HCT116 (cell line): ENCODE measurements around the gene CHST10. TPM values are rescaled to one million over a fixed set of nuclear protein-coding genes. Genes with fewer than 3 reads are reported as not detected.

ENCODE experiments used
- ATAC-seq: fragments of 200-7000 bp; cut with Tn5 transposase; 2 replicates; pipeline ENCODE4 v1.9.1; 2020; ENCODE audit warnings: mild to moderate bottlenecking, moderate library complexity
- BruUV-seq: library from RNA; stranded (reverse); fragments of 400-500 nt; replicated peaks from 2 replicates; lab custom pipeline; 2021; lab: Mats Ljungman, UMichigan
- CTCF ChIA-PET: fragments of 300-600 bp; sonication (Branson Sonifier 250); formaldehyde crosslinking; loops from one replicate; lab custom pipeline; 2021; ENCODE audit warnings: antibody characterized with exemption; lab: Charles Lee
- POLR2A ChIA-PET: fragments of 300-600, 350-600 bp; sonication (Branson Sonifier 250); formaldehyde crosslinking; loops from one replicate; lab custom pipeline; 2021; ENCODE audit warnings: antibody characterized with exemption; lab: Charles Lee
- RAD21 ChIA-PET, 2 experiments: fragments of 300-600 bp; sonication (Branson Sonifier 250); formaldehyde crosslinking; loops; one replicate each; lab custom pipeline; 2023; ENCODE audit warnings: low total read pairs in 2 of 2; ENCODE audit not compliant: uncharacterized antibody in 2 of 2, unreplicated experiment in 2 of 2, low non-redundant PET in 1 of 2; lab: Charles Lee
- DNase-seq: peaks from one replicate; pipeline ENCODE4 v3.0.0-alpha.2; 2010; ENCODE audit warnings: low read depth, low spot score
- H2AFZ ChIP-seq: fragments of 200-600 bp; shearing (Covaris generic), sonication (generic); 2 replicates; pipeline ENCODE4 v1.6.1; 2017; ENCODE audit warnings: low read depth, mixed run types, mixed read lengths, antibody characterized with exemption, low read length; ENCODE audit not compliant: poor library complexity, severe bottlenecking
- H3K27ac ChIP-seq: 2 replicates; pipeline ENCODE4 v1.5.1; 2012; ENCODE audit warnings: low read depth, low read length
- H3K27me3 ChIP-seq: fragments of 200-600 bp; sonication (generic); 2 replicates; pipeline ENCODE4 v1.6.1; 2016; ENCODE audit warnings: mixed run types, low read length, mixed read lengths; ENCODE audit not compliant: insufficient read depth
- H3K36me3 ChIP-seq, 2 experiments: fragments of 200-500 bp in 1 of 2; fragments of 200-600 bp in 1 of 2; sonication (Bioruptor generic) in 1 of 2; sonication (generic) in 1 of 2; 2 replicates each; pipeline versions ENCODE4 v1.5.1 to v1.6.1; 2014 to 2016; ENCODE audit warnings: low read length in 2 of 2, inconsistent platforms in 1 of 2, mixed read lengths in 1 of 2, mixed run types in 1 of 2; ENCODE audit not compliant: insufficient read depth in 2 of 2, control insufficient read depth in 1 of 2
- H3K4me1 ChIP-seq, 2 experiments: fragments of 200-600 bp in 1 of 2; sonication (generic) in 1 of 2; 2 replicates each; pipeline versions ENCODE4 v1.5.1 to v1.6.1; 2012 to 2017; ENCODE audit warnings: low read length in 2 of 2, inconsistent platforms in 1 of 2, mild to moderate bottlenecking in 1 of 2, mixed read lengths in 1 of 2, mixed run types in 1 of 2, moderate library complexity in 1 of 2; ENCODE audit not compliant: insufficient read depth in 2 of 2, control insufficient read depth in 1 of 2
- H3K4me2 ChIP-seq: fragments of 200-600 bp; sonication (generic); 2 replicates; pipeline ENCODE4 v1.6.1; 2017; ENCODE audit warnings: mixed run types, low read length, mixed read lengths
- H3K4me3 ChIP-seq, 2 experiments: fragments of 200-600 bp in 1 of 2; sonication (generic) in 1 of 2; replicated peaks in 1 of 2; 2 replicates each; pipeline ENCODE4 v1.5.1; 2011 to 2016; ENCODE audit warnings: low read length in 2 of 2, control low read depth in 1 of 2, low read depth in 1 of 2, mild to moderate bottlenecking in 1 of 2, mixed read lengths in 1 of 2, mixed run types in 1 of 2
- H3K79me2 ChIP-seq: fragments of 200-600 bp; sonication (generic); 2 replicates; pipeline ENCODE4 v1.6.1; 2017; ENCODE audit warnings: mild to moderate bottlenecking, mixed run types, low read length, moderate library complexity, mixed read lengths; ENCODE audit not compliant: insufficient read depth
- H3K9ac ChIP-seq: fragments of 200-600 bp; sonication (generic); 2 replicates; pipeline ENCODE4 v1.6.1; 2016; ENCODE audit warnings: low read length, mixed read lengths
- H3K9me2 ChIP-seq: fragments of 200-600 bp; sonication (generic), shearing (Covaris generic); 2 replicates; pipeline ENCODE4 v1.6.1; 2017; ENCODE audit warnings: mixed run types, mild to moderate bottlenecking, moderate library complexity; ENCODE audit not compliant: insufficient read depth
- H3K9me3 ChIP-seq, 2 experiments: fragments of 200-500 bp in 1 of 2; fragments of 200-600 bp in 1 of 2; sonication (Bioruptor generic) in 1 of 2; sonication (generic) in 1 of 2; 2 replicates each; pipeline ENCODE4 v1.6.1; 2014 to 2017; ENCODE audit warnings: low read length in 2 of 2, mixed read lengths in 2 of 2, inconsistent platforms in 1 of 2, low read depth in 1 of 2, mild to moderate bottlenecking in 1 of 2, mixed run types in 1 of 2, moderate library complexity in 1 of 2; ENCODE audit not compliant: control insufficient read depth in 1 of 2, insufficient read depth in 1 of 2
- H4K20me1 ChIP-seq: fragments of 200-600 bp; sonication (generic), shearing (Covaris generic); 2 replicates; pipeline ENCODE4 v1.6.1; 2017; ENCODE audit warnings: mixed run types, mild to moderate bottlenecking, moderate library complexity; ENCODE audit not compliant: insufficient read depth
- CEBPB ChIP-seq: IDR thresholded peaks from 2 replicates; pipeline ENCODE4 v1.6.1; 2012; ENCODE audit warnings: low read depth
- EZH2phosphoT487 ChIP-seq: fragments of 200-600 bp; IDR thresholded peaks from 2 replicates; pipeline ENCODE4 v1.6.1; 2018; ENCODE audit warnings: antibody characterized with exemption, borderline replicate concordance
- FOSL1 ChIP-seq: IDR thresholded peaks from 2 replicates; pipeline ENCODE4 v1.6.1; 2012; ENCODE audit warnings: low read depth
- JUND ChIP-seq: IDR thresholded peaks from 2 replicates; pipeline ENCODE4 v1.6.1; 2012
- POLR2A ChIP-seq: IDR thresholded peaks from 2 replicates; pipeline ENCODE4 v1.7.0; 2011; ENCODE audit warnings: borderline replicate concordance; ENCODE audit not compliant: insufficient read depth, insufficient read length; ENCODE audit errors: extremely low read depth
- POLR2AphosphoS5 ChIP-seq: IDR thresholded peaks from 2 replicates; pipeline ENCODE4 v1.6.1; 2011; ENCODE audit warnings: mild to moderate bottlenecking, low read depth, low read length, moderate library complexity
- SIN3A ChIP-seq: IDR thresholded peaks from 2 replicates; pipeline ENCODE4 v1.6.1; 2012; ENCODE audit warnings: low read depth
- SP1 ChIP-seq: IDR thresholded peaks from 2 replicates; pipeline ENCODE4 v1.6.1; 2012; ENCODE audit warnings: low read depth
- TCF7L2 ChIP-seq: IDR thresholded peaks from 2 replicates; pipeline ENCODE4 v1.7.0; 2011; ENCODE audit warnings: borderline replicate concordance, inconsistent platforms; ENCODE audit not compliant: insufficient read depth, insufficient read length; ENCODE audit errors: extremely low read depth
- YY1 ChIP-seq: IDR thresholded peaks from 2 replicates; pipeline ENCODE4 v1.6.1; 2011; ENCODE audit warnings: low read length, low read depth, moderate library complexity, mild to moderate bottlenecking; ENCODE audit not compliant: insufficient replicate concordance; ENCODE audit errors: extremely low read depth
- ZNF274 ChIP-seq: fragments of 200-500 bp; sonication (Bioruptor generic); IDR thresholded peaks from 2 replicates; pipeline ENCODE4 v1.6.1; 2014; ENCODE audit warnings: mild to moderate bottlenecking, low read depth, low read length, inconsistent platforms
- intact Hi-C: fragments of 100-400 bp; cut with micrococcal nuclease; formaldehyde crosslinking; loops from 2 replicates; pipeline ENCODE4 v1.10.0; 2022
- total RNA-seq: library from RNA; stranded (reverse); gene quantifications from one replicate; pipeline ENCODE4 v1.2.1, GENCODE V29; 2021; ENCODE audit not compliant: unreplicated experiment
- TF ChIP-seq, protein P1 (sequence below): IDR thresholded peaks from 2 replicates; pipeline ENCODE4 v1.6.1; 2012
- TF ChIP-seq, protein P2 (sequence below): IDR thresholded peaks from 2 replicates; pipeline ENCODE4 v1.6.1; 2012; ENCODE audit warnings: low read depth
- TF ChIP-seq, protein P3 (sequence below), 3 experiments: fragments of 200-600 bp in 1 of 3; sonication (generic) in 1 of 3; IDR thresholded peaks in 2 of 3; conservative IDR thresholded peaks in 1 of 3; 2 replicates each; pipeline ENCODE4 v1.5.1; 2012 to 2017; ENCODE audit warnings: low read depth in 2 of 3, low read length in 2 of 3, antibody characterized with exemption in 1 of 3, borderline replicate concordance in 1 of 3, control low read depth in 1 of 3, mild to moderate bottlenecking in 1 of 3, mixed read lengths in 1 of 3, mixed run types in 1 of 3, moderate library complexity in 1 of 3; ENCODE audit not compliant: insufficient read depth in 1 of 3

The CHST10 gene
- total RNA-seq, 1 experiment from 2014 or later: 0.27 TPM

DNA sequence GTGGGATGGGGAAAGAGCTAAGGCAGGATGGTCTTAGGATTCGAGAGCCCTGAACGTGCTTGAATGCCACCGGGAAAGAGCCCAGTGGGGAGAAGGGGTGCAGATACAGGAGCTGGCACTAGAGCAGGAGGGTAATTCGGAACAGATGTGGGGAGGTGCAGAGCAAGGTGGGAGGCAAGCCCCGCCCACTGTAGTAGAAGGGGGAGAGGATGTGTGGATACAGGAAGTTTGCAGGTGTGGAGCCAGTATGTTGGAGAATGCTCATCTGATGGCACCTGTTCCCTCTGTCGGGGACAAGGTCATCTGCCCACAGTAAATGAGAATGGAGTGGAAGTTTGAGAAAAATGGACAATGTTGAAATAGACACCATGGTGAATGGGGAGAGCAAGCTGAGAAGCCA lies 28.8 kb downstream of the CHST10 start:
- Histone ChIP-seq H3K9ac (no peak overlapping the region), H3K4me1 (no peaks in the 10 kb centered on the region), H2AFZ (no peak overlapping the region), H3K27ac (no peak overlapping the region), H3K9me2 (no peaks in the 10 kb centered on the region)
- CTCF ChIA-PET: interaction anchor here (2.3 kb wide), 1 partner anchor 8 kb away, joined by 11 read pairs; no protein-coding TSS in a partner anchor
- RAD21 ChIA-PET: no interaction called here
- ATAC-seq: no peak
- intact Hi-C loops: loop anchor here (10.0 kb wide), 1 partner anchor 834 kb away; no protein-coding TSS in a partner anchor
- no peak for TF ChIP-seq CEBPB
- no peak for TF ChIP-seq TCF7L2
- TF ChIP-seq FOSL1: no peak
- TF ChIP-seq SP1: no peak
- TF ChIP-seq, protein P1, sequence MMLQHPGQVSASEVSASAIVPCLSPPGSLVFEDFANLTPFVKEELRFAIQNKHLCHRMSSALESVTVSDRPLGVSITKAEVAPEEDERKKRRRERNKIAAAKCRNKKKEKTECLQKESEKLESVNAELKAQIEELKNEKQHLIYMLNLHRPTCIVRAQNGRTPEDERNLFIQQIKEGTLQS: no peak
- no peak for TF ChIP-seq POLR2A
- no peak for TF ChIP-seq POLR2AphosphoS5
- TF ChIP-seq EZH2phosphoT487: no peak
- no peak for TF ChIP-seq YY1
- no peak for TF ChIP-seq SIN3A
- TF ChIP-seq ZNF274: no peak
- TF ChIP-seq, protein P2, sequence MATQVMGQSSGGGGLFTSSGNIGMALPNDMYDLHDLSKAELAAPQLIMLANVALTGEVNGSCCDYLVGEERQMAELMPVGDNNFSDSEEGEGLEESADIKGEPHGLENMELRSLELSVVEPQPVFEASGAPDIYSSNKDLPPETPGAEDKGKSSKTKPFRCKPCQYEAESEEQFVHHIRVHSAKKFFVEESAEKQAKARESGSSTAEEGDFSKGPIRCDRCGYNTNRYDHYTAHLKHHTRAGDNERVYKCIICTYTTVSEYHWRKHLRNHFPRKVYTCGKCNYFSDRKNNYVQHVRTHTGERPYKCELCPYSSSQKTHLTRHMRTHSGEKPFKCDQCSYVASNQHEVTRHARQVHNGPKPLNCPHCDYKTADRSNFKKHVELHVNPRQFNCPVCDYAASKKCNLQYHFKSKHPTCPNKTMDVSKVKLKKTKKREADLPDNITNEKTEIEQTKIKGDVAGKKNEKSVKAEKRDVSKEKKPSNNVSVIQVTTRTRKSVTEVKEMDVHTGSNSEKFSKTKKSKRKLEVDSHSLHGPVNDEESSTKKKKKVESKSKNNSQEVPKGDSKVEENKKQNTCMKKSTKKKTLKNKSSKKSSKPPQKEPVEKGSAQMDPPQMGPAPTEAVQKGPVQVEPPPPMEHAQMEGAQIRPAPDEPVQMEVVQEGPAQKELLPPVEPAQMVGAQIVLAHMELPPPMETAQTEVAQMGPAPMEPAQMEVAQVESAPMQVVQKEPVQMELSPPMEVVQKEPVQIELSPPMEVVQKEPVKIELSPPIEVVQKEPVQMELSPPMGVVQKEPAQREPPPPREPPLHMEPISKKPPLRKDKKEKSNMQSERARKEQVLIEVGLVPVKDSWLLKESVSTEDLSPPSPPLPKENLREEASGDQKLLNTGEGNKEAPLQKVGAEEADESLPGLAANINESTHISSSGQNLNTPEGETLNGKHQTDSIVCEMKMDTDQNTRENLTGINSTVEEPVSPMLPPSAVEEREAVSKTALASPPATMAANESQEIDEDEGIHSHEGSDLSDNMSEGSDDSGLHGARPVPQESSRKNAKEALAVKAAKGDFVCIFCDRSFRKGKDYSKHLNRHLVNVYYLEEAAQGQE: no peak
- no peak for TF ChIP-seq JUND
- TF ChIP-seq, protein P3, sequence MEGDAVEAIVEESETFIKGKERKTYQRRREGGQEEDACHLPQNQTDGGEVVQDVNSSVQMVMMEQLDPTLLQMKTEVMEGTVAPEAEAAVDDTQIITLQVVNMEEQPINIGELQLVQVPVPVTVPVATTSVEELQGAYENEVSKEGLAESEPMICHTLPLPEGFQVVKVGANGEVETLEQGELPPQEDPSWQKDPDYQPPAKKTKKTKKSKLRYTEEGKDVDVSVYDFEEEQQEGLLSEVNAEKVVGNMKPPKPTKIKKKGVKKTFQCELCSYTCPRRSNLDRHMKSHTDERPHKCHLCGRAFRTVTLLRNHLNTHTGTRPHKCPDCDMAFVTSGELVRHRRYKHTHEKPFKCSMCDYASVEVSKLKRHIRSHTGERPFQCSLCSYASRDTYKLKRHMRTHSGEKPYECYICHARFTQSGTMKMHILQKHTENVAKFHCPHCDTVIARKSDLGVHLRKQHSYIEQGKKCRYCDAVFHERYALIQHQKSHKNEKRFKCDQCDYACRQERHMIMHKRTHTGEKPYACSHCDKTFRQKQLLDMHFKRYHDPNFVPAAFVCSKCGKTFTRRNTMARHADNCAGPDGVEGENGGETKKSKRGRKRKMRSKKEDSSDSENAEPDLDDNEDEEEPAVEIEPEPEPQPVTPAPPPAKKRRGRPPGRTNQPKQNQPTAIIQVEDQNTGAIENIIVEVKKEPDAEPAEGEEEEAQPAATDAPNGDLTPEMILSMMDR (IDR thresholded peaks at IDR 0.05 in 2 of 3, conservative IDR thresholded peaks at IDR 0.05 in 1 of 3; ENCODE audit: borderline replicate concordance in 1 of 3, insufficient read depth in 1 of 3, low read depth in 2 of 3, low read length in 2 of 3): no peak
- TF ChIP-seq, all 23 proteins: peak for 0
- Histone ChIP-seq H3K9me3 (no peaks in the 10 kb centered on the region), H3K4me2 (no peak overlapping the region), H3K27me3 (no peaks in the 10 kb centered on the region), H3K4me3 (no peak overlapping the region), H4K20me1 (no peaks in the 10 kb centered on the region), H3K79me2 (no peaks in the 10 kb centered on the region), H3K36me3 (no peaks in the 10 kb centered on the region)
- POLR2A ChIA-PET: no interaction called here
- no peak for DNase-seq
- BruUV-seq: no TSS peak
